SK-N-SH (cell line): Measurements from ENCODE around the gene NUDT1. TPM values are rescaled to one million over a fixed set of nuclear protein-coding genes. Genes with fewer than 3 reads are reported as not detected.
A peak's percentile ranks its signal among the peaks of the same experiment; 100 is the strongest.

Experiments used
- CTCF ChIA-PET: fragments of 300-600, 350-600 bp; formaldehyde crosslinking; extraction: SDS; loops from one replicate; lab custom pipeline; 2021; lab: Yijun Ruan, JAX
- POLR2A ChIA-PET: fragments of 350-600 bp; sonication (Branson Sonifier 250); formaldehyde crosslinking; extraction: SDS; loops from one replicate; lab custom pipeline; 2020; ENCODE audit warnings: antibody characterized with exemption, inconsistent platforms; lab: Yijun Ruan, JAX
- DNase-seq: peaks from one replicate; pipeline ENCODE4 v3.0.0; 2012
- H2AFZ ChIP-seq: fragments of 200-600 bp; sonication (generic); 2 replicates; pipeline ENCODE4 v1.8.1; 2016; ENCODE audit warnings: antibody characterized with exemption, mild to moderate bottlenecking, low read depth
- H3F3A ChIP-seq: fragments of 200-600 bp; sonication (generic); replicated peaks from 2 replicates; pipeline ENCODE3; 2016; ENCODE audit warnings: antibody characterized with exemption, mild to moderate bottlenecking; ENCODE audit not compliant: insufficient read depth
- H3K27ac ChIP-seq, 2 experiments: fragments of 200-500 bp in 1 of 2; fragments of 200-600 bp in 1 of 2; sonication (Bioruptor generic) in 1 of 2; sonication (generic), shearing (Covaris generic) in 1 of 2; 2 replicates each; pipeline versions ENCODE4 v1.5.1 to v1.6.1; 2014 to 2016; ENCODE audit warnings: low read depth in 2 of 2, inconsistent platforms in 1 of 2, low read length in 1 of 2, mild to moderate bottlenecking in 1 of 2, mixed read lengths in 1 of 2
- H3K27me3 ChIP-seq: fragments of 200-600 bp; sonication (generic), shearing (Covaris generic); 2 replicates; pipeline ENCODE4 v1.6.1; 2016; ENCODE audit warnings: mixed run types; ENCODE audit not compliant: insufficient read depth
- H3K36me3 ChIP-seq, 2 experiments: fragments of 200-500 bp in 1 of 2; fragments of 200-600 bp in 1 of 2; sonication (Bioruptor generic) in 1 of 2; sonication (generic) in 1 of 2; replicated peaks in 1 of 2; 2 replicates each; pipeline versions ENCODE3 to v1.5.1; 2014 to 2016; ENCODE audit warnings: low read length in 1 of 2, mild to moderate bottlenecking in 1 of 2; ENCODE audit not compliant: insufficient read depth in 2 of 2, control insufficient read depth in 1 of 2
- H3K4me1 ChIP-seq, 2 experiments: fragments of 200-500 bp in 1 of 2; fragments of 200-600 bp in 1 of 2; sonication (Bioruptor generic) in 1 of 2; sonication (generic), shearing (Covaris generic) in 1 of 2; 2 replicates each; pipeline versions ENCODE4 v1.5.1 to v1.6.1; 2014 to 2016; ENCODE audit warnings: low read depth in 1 of 2, low read length in 1 of 2, mixed run types in 1 of 2; ENCODE audit not compliant: insufficient read depth in 2 of 2, control insufficient read depth in 1 of 2
- H3K4me2 ChIP-seq: fragments of 200-600 bp; sonication (generic), shearing (Covaris generic); 2 replicates; pipeline ENCODE4 v1.6.1; 2017; ENCODE audit warnings: mixed run types
- H3K4me3 ChIP-seq, 2 experiments: fragments of 200-500 bp in 1 of 2; fragments of 200-600 bp in 1 of 2; sonication (Bioruptor generic) in 1 of 2; sonication (generic), shearing (Covaris generic) in 1 of 2; 2 replicates each; pipeline versions ENCODE4 v1.5.1 to v1.8.1; 2014 to 2016; ENCODE audit warnings: low read depth in 2 of 2, inconsistent platforms in 1 of 2, low read length in 1 of 2, mild to moderate bottlenecking in 1 of 2, mixed read lengths in 1 of 2, moderate library complexity in 1 of 2
- H3K79me2 ChIP-seq: fragments of 200-600 bp; sonication (generic); 2 replicates; pipeline ENCODE4 v1.8.1; 2017; ENCODE audit warnings: mild to moderate bottlenecking; ENCODE audit not compliant: insufficient read depth
- H3K9ac ChIP-seq: fragments of 200-600 bp; sonication (generic); 2 replicates; pipeline ENCODE4 v1.6.1; 2017; ENCODE audit warnings: mixed run types
- H3K9me2 ChIP-seq: fragments of 200-600 bp; sonication (generic); 2 replicates; pipeline ENCODE4 v1.6.1; 2017; ENCODE audit warnings: mixed run types
- H3K9me3 ChIP-seq: fragments of 200-600 bp; sonication (generic); 2 replicates; pipeline ENCODE4 v1.6.1; 2017; ENCODE audit warnings: mixed run types, mild to moderate bottlenecking, moderate library complexity
- H4K20me1 ChIP-seq: fragments of 200-600 bp; sonication (generic); 2 replicates; pipeline ENCODE4 v1.6.1; 2017; ENCODE audit warnings: mild to moderate bottlenecking, mixed run types; ENCODE audit not compliant: insufficient read depth
- CHD2 ChIP-seq: fragments of 150-350 bp; IDR thresholded peaks from 2 replicates; pipeline ENCODE4 v1.6.1; 2018; ENCODE audit warnings: low read length; ENCODE audit not compliant: partially characterized antibody
- EP300 ChIP-seq, 2 experiments: IDR thresholded peaks; 2 replicates each; pipeline versions ENCODE4 v1.4.0 to v1.6.1; 2012; ENCODE audit warnings: borderline replicate concordance in 1 of 2, low read depth in 1 of 2, low read length in 1 of 2
- EZH2phosphoT487 ChIP-seq: fragments of 200-600 bp; sonication (generic); IDR thresholded peaks from 2 replicates; pipeline ENCODE4 v1.6.1; 2017; ENCODE audit warnings: low read depth, mixed run types, mild to moderate bottlenecking, antibody characterized with exemption, moderate library complexity, borderline replicate concordance
- FOSL2 ChIP-seq: IDR thresholded peaks from 2 replicates; pipeline ENCODE4 v1.4.0; 2012; ENCODE audit warnings: low read depth, mild to moderate bottlenecking, moderate library complexity, borderline replicate concordance
- GABPA ChIP-seq: IDR thresholded peaks from 2 replicates; pipeline ENCODE4 v1.4.0; 2012; ENCODE audit warnings: low read depth, mild to moderate bottlenecking
- JUND ChIP-seq: IDR thresholded peaks from 2 replicates; pipeline ENCODE4 v1.4.0; 2012
- MXI1 ChIP-seq: IDR thresholded peaks from 2 replicates; pipeline ENCODE4 v1.6.1; 2012; ENCODE audit warnings: mild to moderate bottlenecking, low read depth, low read length, improper control_type of control experiment
- POLR2AphosphoS5 ChIP-seq: IDR thresholded peaks from 2 replicates; pipeline ENCODE4 v1.6.1; 2012; ENCODE audit warnings: low read depth, low read length
- RAD21 ChIP-seq: IDR thresholded peaks from 2 replicates; pipeline ENCODE4 v1.6.1; 2012; ENCODE audit warnings: mild to moderate bottlenecking, low read length
- RCOR1 ChIP-seq: fragments of 150-350 bp; IDR thresholded peaks from 2 replicates; pipeline ENCODE4 v1.6.1; 2017; ENCODE audit warnings: antibody characterized with exemption, low read length
- SIN3A ChIP-seq: IDR thresholded peaks from 2 replicates; pipeline ENCODE4 v1.6.1; 2012; ENCODE audit warnings: low read depth, mild to moderate bottlenecking, low read length, moderate library complexity, borderline replicate concordance
- TAF1 ChIP-seq: IDR thresholded peaks from 2 replicates; pipeline ENCODE4 v1.6.1; 2012; ENCODE audit warnings: low read depth, mild to moderate bottlenecking, low read length, moderate library complexity, borderline replicate concordance
- TCF12 ChIP-seq: IDR thresholded peaks from 2 replicates; pipeline ENCODE4 v1.4.0; 2012
- WGBS: methylation state at CpG from one replicate; pipeline ENCODE4 v1.1.6; 2017; ENCODE audit warnings: low lambda C conversion rate; 5-methylcytosine and 5-hydroxymethylcytosine counted together
- polyA plus RNA-seq, 3 experiments: library from polyadenylated mRNA; depleted of rRNA; stranded (reverse); fragments of >200 nt; gene quantifications; 2 replicates each; pipeline ENCODE4 v1.2.3, GENCODE V29; 2012
- TF ChIP-seq, protein P1 (sequence below): fragments of 150-350 bp; IDR thresholded peaks from 2 replicates; pipeline ENCODE4 v1.6.1; 2016; ENCODE audit warnings: mild to moderate bottlenecking, low read depth, low read length
- TF ChIP-seq, protein P2 (sequence below): IDR thresholded peaks from 2 replicates; pipeline ENCODE4; 2012
- TF ChIP-seq, protein P3 (sequence below): IDR thresholded peaks from 2 replicates; pipeline ENCODE4 v1.4.0; 2012; ENCODE audit warnings: low read depth, borderline replicate concordance
- TF ChIP-seq, protein P4 (sequence below): IDR thresholded peaks from 2 replicates; pipeline ENCODE4 v1.6.1; 2012; ENCODE audit warnings: mild to moderate bottlenecking, low read depth, low read length, moderate library complexity

The NUDT1 gene
- polyA plus RNA-seq, 1 of the 3 experiments (the other 2 are of a cell fraction) = 98.1 TPM

DNA sequence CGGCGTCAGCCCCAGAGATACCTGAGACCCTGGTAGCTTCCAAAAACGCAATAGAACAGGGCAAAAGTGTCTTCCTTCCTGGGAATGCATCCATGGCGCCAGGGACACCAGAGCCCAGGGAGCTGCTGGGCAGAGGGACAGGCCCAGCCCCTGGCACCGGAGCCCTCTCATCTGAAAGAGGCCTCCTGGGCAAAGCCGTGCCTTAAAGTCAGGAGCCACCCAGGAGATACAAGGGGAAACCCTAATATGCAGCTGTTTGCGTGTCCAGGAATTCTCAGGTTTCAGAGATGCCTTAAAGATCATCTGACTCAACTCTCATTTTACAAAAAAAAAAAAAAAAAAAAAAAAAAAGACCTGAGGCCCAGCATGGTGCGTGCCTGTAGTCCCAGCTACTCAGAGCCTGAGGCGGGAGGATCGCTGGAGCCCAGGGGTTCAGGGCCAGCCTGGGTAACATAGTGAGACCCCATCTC, 28.0 kb downstream of the NUDT1 start:
- no peak for TF ChIP-seq RCOR1
- no peak for TF ChIP-seq EZH2phosphoT487
- no peak for TF ChIP-seq EP300 (IDR thresholded peaks at IDR 0.05; ENCODE audit: borderline replicate concordance in 1 of 2, low read depth in 1 of 2, low read length in 1 of 2)
- no peak for TF ChIP-seq GABPA
- TF ChIP-seq, protein P1, sequence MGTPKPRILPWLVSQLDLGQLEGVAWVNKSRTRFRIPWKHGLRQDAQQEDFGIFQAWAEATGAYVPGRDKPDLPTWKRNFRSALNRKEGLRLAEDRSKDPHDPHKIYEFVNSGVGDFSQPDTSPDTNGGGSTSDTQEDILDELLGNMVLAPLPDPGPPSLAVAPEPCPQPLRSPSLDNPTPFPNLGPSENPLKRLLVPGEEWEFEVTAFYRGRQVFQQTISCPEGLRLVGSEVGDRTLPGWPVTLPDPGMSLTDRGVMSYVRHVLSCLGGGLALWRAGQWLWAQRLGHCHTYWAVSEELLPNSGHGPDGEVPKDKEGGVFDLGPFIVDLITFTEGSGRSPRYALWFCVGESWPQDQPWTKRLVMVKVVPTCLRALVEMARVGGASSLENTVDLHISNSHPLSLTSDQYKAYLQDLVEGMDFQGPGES = no peak
- no peak for TF ChIP-seq FOSL2
- no peak for TF ChIP-seq SIN3A
- no peak for TF ChIP-seq TAF1
- no peak for TF ChIP-seq MXI1
- TF ChIP-seq, protein P2, sequence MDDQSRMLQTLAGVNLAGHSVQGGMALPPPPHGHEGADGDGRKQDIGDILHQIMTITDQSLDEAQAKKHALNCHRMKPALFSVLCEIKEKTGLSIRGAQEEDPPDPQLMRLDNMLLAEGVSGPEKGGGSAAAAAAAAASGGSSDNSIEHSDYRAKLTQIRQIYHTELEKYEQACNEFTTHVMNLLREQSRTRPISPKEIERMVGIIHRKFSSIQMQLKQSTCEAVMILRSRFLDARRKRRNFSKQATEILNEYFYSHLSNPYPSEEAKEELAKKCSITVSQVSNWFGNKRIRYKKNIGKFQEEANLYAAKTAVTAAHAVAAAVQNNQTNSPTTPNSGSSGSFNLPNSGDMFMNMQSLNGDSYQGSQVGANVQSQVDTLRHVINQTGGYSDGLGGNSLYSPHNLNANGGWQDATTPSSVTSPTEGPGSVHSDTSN = no peak
- Histone ChIP-seq H3F3A (no peaks in the 10 kb centered on the region), H3K4me1 (peaks cover 0 to 14% of the 10 kb centered on the region in 2 experiments; a peak in 1 of 4 replicates), H3K36me3 (peaks cover 6 to 8% of the 10 kb centered on the region in 2 experiments), H3K9me3 (no peaks in the 10 kb centered on the region), H3K4me3 (no peak overlapping the region), H3K9ac (no peak overlapping the region), H3K79me2 (no peaks in the 10 kb centered on the region), H3K27me3 (no peaks in the 10 kb centered on the region), H3K9me2 (no peaks in the 10 kb centered on the region), H3K27ac (peak overlapping the region in 1 of 2 experiments; percentile 74; a peak in 2 of 4 replicates), H2AFZ (no peak overlapping the region), H3K4me2 (no peak overlapping the region), H4K20me1 (no peaks in the 10 kb centered on the region)
- ChIA-PET CTCF (interaction anchor here (0.7 to 1.3 kb wide), 3 partner anchors 9 to 606 kb away, joined by 3 to 5 read pairs (median 4); no protein-coding TSS in a partner anchor), POLR2A (no interaction called here)
- 87% methylated on average over 6 of the region's 10 CpGs for WGBS
- no peak for DNase-seq

DNA sequence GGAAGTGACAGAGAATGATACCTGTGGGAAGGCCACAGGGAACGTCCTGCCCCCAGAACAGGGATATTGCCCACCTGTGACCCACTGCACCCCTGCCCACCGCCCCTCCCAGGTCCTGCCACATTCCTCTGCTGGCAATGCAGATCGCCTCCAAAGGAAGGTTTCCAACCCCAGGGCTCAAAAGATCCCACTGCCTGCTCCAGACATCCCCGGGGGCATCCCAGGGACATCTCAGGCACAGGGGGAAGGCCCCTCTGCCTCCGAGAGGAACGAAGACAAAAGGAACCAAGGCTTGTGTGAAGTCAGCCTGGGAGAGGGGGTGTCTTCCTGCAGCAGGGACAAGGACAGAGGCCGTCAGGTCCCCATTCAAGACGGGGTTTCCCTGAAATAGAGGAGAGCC, 28.5 kb downstream of the NUDT1 start:
- no peaks in the 10 kb centered on the region for H3K27me3 ChIP-seq
- H3K9ac ChIP-seq = no peak overlapping the region
- H3K9me2 ChIP-seq = no peaks in the 10 kb centered on the region
- WGBS = 94% methylated on average over 7 of the region's 8 CpGs
- H3K36me3 ChIP-seq = peaks cover 6 to 8% of the 10 kb centered on the region in 2 experiments
- no peak for DNase-seq
- TF ChIP-seq, protein P3, sequence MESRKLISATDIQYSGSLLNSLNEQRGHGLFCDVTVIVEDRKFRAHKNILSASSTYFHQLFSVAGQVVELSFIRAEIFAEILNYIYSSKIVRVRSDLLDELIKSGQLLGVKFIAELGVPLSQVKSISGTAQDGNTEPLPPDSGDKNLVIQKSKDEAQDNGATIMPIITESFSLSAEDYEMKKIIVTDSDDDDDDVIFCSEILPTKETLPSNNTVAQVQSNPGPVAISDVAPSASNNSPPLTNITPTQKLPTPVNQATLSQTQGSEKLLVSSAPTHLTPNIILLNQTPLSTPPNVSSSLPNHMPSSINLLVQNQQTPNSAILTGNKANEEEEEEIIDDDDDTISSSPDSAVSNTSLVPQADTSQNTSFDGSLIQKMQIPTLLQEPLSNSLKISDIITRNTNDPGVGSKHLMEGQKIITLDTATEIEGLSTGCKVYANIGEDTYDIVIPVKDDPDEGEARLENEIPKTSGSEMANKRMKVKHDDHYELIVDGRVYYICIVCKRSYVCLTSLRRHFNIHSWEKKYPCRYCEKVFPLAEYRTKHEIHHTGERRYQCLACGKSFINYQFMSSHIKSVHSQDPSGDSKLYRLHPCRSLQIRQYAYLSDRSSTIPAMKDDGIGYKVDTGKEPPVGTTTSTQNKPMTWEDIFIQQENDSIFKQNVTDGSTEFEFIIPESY = no peak
- TF ChIP-seq FOSL2 = no peak
- TF ChIP-seq JUND = no peak
- no peak for TF ChIP-seq CHD2
- TF ChIP-seq TAF1 = no peak
- no peak for TF ChIP-seq EZH2phosphoT487
- TF ChIP-seq GABPA = no peak
- TF ChIP-seq, protein P4, sequence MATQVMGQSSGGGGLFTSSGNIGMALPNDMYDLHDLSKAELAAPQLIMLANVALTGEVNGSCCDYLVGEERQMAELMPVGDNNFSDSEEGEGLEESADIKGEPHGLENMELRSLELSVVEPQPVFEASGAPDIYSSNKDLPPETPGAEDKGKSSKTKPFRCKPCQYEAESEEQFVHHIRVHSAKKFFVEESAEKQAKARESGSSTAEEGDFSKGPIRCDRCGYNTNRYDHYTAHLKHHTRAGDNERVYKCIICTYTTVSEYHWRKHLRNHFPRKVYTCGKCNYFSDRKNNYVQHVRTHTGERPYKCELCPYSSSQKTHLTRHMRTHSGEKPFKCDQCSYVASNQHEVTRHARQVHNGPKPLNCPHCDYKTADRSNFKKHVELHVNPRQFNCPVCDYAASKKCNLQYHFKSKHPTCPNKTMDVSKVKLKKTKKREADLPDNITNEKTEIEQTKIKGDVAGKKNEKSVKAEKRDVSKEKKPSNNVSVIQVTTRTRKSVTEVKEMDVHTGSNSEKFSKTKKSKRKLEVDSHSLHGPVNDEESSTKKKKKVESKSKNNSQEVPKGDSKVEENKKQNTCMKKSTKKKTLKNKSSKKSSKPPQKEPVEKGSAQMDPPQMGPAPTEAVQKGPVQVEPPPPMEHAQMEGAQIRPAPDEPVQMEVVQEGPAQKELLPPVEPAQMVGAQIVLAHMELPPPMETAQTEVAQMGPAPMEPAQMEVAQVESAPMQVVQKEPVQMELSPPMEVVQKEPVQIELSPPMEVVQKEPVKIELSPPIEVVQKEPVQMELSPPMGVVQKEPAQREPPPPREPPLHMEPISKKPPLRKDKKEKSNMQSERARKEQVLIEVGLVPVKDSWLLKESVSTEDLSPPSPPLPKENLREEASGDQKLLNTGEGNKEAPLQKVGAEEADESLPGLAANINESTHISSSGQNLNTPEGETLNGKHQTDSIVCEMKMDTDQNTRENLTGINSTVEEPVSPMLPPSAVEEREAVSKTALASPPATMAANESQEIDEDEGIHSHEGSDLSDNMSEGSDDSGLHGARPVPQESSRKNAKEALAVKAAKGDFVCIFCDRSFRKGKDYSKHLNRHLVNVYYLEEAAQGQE = no peak
- TF ChIP-seq TCF12 = no peak
- no peak for TF ChIP-seq POLR2AphosphoS5
- TF ChIP-seq, protein P2 = no peak
- no peak for TF ChIP-seq RAD21
- POLR2A ChIA-PET = no interaction called here
- H2AFZ ChIP-seq = no peak overlapping the region
- H3K27ac ChIP-seq = no peak overlapping the region; a peak in 1 of 4 replicates
- CTCF ChIA-PET = interaction anchor here (0.7 to 1.1 kb wide), 2 partner anchors 10 to 181 kb away, joined by 3 to 4 read pairs; no protein-coding TSS in a partner anchor
- H3K4me2 ChIP-seq = no peak overlapping the region
- H3F3A ChIP-seq = no peaks in the 10 kb centered on the region
- H4K20me1 ChIP-seq = no peaks in the 10 kb centered on the region
- H3K4me1 ChIP-seq = peaks cover 0 to 14% of the 10 kb centered on the region in 2 experiments; a peak in 1 of 4 replicates
- no peaks in the 10 kb centered on the region for H3K79me2 ChIP-seq
- H3K4me3 ChIP-seq = no peak overlapping the region
- no peaks in the 10 kb centered on the region for H3K9me3 ChIP-seq
